ENCODE measurements around the gene KCNK17. TPM values are rescaled to one million over a fixed set of nuclear protein-coding genes. Genes with fewer than 3 reads are reported as not detected.
"Not testable (repeated sequence)": the region's sequence is repeated elsewhere in the genome, so short reads cannot be mapped to it uniquely, and the experiment has no call there.

Gene KCNK17
- total RNA-seq, 1 experiment from 2014 or later, result not detected

GRCh38 chr6:39292637-39293036 lies 21.6 kb downstream of the KCNK17 start:
- Histone ChIP-seq H3K27me3 (no peaks in the 10 kb centered on the region), H3K9me3 (no peaks in the 10 kb centered on the region), H3K4me3 (no peak overlapping the region), H3K36me3 (no peaks in the 10 kb centered on the region)
- DNase-seq, result no peak

DNA sequence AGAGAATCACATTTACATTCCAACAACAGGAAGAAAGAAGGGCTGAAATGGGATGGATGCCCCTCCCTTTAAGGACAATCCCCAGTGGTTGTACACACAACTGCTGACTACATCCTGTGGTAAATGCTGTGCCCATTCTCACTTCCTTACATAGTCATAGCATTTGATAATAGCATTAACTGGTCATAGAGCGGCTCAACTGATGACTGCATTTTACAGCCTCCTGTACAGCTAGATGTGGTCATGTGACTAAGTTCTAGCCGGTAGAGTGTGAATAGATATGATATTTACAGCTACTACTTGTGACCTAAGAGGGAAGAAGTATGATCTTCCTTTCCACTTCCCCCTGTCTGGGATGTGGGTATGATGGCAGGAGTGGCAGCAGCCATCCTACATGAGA lies 24.7 kb downstream of the KCNK17 start:
- no peak for DNase-seq
- H3K9me3 ChIP-seq, result no peaks in the 10 kb centered on the region
- no peaks in the 10 kb centered on the region for H3K36me3 ChIP-seq
- H3K4me3 ChIP-seq, result no peak overlapping the region
- no peaks in the 10 kb centered on the region for H3K27me3 ChIP-seq

DNA sequence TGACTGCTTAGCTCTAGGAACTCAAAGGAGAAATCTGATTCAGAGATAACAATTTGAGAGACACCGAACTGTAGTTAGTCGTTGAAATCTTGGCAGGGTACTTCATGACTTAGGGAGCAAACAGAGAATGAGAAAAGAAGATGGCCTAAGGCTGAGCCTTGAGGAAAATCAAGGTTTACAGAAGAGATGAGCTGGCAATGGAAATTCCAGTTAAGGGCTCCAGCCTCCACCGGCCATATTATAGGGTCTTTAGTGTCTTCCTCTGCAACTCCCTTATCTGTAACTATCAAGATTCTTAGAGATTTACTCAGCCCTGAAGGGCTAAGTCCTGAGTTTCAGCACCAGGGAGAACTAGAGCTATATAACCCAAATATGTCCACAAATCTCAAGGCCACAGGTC lies 26.6 kb downstream of the KCNK17 start:
- DNase-seq, result no peak

GRCh38 chr6:39286596-39286995 lies 27.6 kb downstream of the KCNK17 start:
- H3K9me3 ChIP-seq, H3K4me3 ChIP-seq, DNase-seq, H3K27me3 ChIP-seq, H3K36me3 ChIP-seq: not testable (repeated sequence)

More for the DNA sequence above, 26.6 kb downstream of the KCNK17 start:
- H3K9me3 ChIP-seq, result no peaks in the 10 kb centered on the region
- no peaks in the 10 kb centered on the region for H3K27me3 ChIP-seq
- no peaks in the 10 kb centered on the region for H3K36me3 ChIP-seq
- no peak overlapping the region for H3K4me3 ChIP-seq

DNA sequence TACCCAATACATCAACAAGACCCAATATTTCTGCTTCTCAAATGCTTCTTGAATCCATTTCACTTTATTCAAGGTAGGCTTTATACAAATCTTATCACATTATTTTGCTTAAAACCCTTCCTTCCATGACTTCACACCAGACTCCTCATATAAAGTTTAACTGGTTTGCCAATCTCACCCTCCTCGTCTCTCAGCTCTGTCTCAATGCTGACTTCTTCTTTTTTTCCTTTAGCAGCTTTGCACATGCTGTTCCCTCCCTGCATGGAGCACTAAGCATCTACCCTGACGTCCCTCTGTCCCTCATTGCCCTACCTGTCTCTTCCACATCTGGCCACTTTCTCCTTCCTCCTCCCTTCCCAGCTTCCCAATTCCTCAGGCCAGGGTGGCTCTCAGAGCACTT lies 31.4 kb downstream of the KCNK17 start:
- DNase-seq, result no peak
- H3K36me3 ChIP-seq, result no peaks in the 10 kb centered on the region
- H3K9me3 ChIP-seq, result no peaks in the 10 kb centered on the region
- no peak overlapping the region for H3K4me3 ChIP-seq
- H3K27me3 ChIP-seq, result no peaks in the 10 kb centered on the region

- no peaks in the 10 kb centered on the region for H3K36me3 ChIP-seq
Observed at GRCh38 chr6:39281312-39281980, 32.8 kb downstream of the KCNK17 start.

DNA sequence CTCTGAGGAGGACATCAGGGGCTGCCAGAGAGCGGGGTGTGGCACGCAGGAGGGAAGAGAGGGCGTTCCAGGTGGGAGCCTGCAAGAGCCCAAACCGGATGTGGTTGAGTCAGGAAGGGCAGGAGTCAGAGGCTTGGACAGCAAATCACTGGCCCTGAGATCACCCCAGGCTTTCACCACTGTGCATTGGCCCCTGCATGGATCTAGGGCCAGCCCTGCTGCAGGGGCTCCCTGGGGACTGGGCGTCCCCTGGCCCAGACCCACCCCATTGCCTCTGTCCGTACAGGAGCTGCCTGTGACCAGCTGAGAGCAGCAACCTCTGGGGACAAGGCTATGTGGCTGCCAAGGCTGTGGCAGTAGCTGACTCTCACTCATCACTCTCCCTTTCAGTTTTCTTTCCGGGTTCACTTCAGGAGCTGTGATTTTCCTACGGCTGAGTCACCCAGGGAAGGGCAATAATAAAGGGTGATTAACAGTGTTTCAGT lies 33.9 kb downstream of the KCNK17 start:
- no peaks in the 10 kb centered on the region for H3K27me3 ChIP-seq
- H3K4me3 ChIP-seq, result no peak overlapping the region
- peak; percentile 64 for DNase-seq
- H3K36me3 ChIP-seq, result no peaks in the 10 kb centered on the region
- no peaks in the 10 kb centered on the region for H3K9me3 ChIP-seq

More at GRCh38 chr6:39281312-39281980, 32.8 kb downstream of the KCNK17 start:
- DNase-seq, result no peak
- H3K27me3 ChIP-seq, result no peaks in the 10 kb centered on the region
- no peaks in the 10 kb centered on the region for H3K9me3 ChIP-seq
- H3K4me3 ChIP-seq, result no peak overlapping the region

- H3K27me3 ChIP-seq, result no peaks in the 10 kb centered on the region
- H3K9me3 ChIP-seq, result no peaks in the 10 kb centered on the region
- no peak overlapping the region for H3K4me3 ChIP-seq
- no peaks in the 10 kb centered on the region for H3K36me3 ChIP-seq
- DNase-seq, result no peak
Observed at GRCh38 chr6:39279539-39279938, 34.7 kb downstream of the KCNK17 start.

- DNase-seq, result no peak
- H3K27me3 ChIP-seq, result no peaks in the 10 kb centered on the region
- H3K36me3 ChIP-seq, result no peaks in the 10 kb centered on the region
- no peaks in the 10 kb centered on the region for H3K9me3 ChIP-seq
- H3K4me3 ChIP-seq, result no peak overlapping the region
Observed at GRCh38 chr6:39276379-39276995, 37.7 kb downstream of the KCNK17 start.

DNA sequence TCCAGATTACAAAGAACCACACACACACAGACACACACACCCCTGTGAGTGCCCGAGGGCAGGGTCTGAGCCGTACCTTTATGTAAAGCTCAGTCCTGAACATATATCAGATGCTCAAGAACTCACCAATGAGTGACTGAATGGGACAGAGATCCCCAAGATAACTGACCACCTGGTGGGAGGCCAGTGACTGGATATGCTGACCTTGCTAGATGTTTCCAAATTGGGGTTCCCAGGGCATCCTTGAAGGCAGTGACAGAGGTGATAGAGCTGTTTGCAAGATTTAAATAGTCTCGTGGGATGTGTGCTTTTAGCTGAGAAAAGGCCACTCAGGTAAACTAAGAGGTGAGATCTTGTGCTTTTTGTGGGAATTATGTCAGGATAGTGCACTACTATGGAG lies 39.3 kb downstream of the KCNK17 start:
- Histone ChIP-seq H3K27me3 (no peaks in the 10 kb centered on the region), H3K36me3 (no peaks in the 10 kb centered on the region), H3K4me3 (no peak overlapping the region), H3K9me3 (no peaks in the 10 kb centered on the region)
- no peak for DNase-seq

DNA sequence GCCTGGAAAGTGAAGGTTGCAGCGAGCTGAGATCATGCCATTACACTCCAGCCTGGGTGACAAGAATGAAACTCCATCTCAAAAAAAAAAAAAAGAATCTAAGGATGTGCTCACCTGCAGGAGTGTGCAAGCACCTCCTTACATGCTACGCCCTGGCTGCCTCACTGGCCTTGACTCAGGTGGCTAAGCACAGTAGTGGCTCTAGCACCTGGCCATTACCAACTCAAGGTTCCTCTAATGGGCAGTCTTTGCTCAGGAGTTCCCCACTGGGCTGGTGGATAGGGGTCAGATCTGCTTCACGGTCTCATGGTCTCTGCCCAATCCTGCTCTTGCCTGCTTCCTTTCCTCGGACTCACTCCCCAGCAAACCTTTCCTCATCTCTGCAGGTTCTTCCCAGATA lies 39.7 kb downstream of the KCNK17 start:
- Histone ChIP-seq H3K4me3 (no peak overlapping the region), H3K9me3 (no peaks in the 10 kb centered on the region), H3K36me3 (no peaks in the 10 kb centered on the region), H3K27me3 (no peaks in the 10 kb centered on the region)
- no peak for DNase-seq

DNA sequence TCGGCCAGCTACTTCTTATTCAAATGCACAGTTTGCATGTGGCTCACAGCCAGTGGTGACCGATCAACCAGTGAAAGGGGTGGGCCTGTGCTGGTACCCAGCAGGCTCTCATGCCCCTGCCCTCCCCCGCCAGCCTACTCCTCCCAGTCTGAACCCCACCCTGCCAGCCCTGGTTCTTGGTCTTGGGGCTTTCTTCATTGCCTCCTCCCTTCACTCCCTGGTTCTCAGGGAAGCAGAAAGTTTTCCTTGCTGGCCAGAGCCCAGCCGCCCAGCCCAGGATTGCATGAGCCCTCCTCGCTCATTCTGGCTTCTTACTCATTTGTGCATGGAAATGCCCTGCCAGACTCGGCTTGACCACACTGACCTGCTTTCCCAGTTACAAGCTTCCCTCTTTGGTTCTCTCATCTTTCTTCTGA lies 40.8 kb downstream of the KCNK17 start:
- no peaks in the 10 kb centered on the region for H3K36me3 ChIP-seq
- H3K9me3 ChIP-seq, result no peaks in the 10 kb centered on the region
- H3K4me3 ChIP-seq, result no peak overlapping the region
- peak; percentile 4 for DNase-seq
- no peaks in the 10 kb centered on the region for H3K27me3 ChIP-seq

DNA sequence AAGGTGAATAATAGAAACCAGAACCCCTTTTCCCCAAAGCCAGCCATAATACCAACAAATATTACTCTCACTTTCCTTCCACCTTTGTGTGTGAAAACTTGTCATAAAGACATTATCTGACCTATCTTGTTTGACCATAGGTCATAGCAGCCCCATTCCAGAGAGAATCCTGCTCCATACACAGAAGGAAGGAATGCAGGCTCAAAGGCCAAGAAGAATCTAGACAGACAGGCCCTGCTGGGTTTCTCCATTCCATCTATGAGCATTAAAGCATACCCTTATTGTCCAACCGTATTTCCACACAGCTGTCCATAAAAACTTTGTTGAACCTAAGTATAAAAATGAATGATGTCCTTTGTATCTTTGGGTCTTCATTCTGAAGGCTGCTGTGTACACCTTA lies 44.3 kb downstream of the KCNK17 start:
- Histone ChIP-seq H3K36me3 (no peaks in the 10 kb centered on the region), H3K9me3 (no peaks in the 10 kb centered on the region)

DNA sequence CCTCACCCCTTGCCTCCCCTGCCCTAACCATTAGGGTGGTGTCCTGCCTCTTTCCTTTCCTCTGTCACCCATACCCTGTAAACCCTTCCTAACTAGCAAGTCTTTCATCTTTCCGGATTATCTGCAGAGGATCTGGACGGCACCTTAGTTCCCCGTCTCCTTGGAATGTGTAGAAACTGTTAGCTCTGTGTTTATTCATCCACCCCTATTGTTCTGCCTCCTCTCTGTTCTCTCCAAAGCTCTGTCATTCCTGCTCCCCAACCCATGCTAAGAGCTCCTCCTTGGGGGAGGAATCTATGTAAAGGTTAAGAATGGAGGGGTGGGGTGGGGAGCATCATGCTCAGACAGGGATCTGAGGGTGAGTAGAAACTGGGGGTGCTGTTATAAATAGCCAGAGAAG lies 45.5 kb downstream of the KCNK17 start:
- no peaks in the 10 kb centered on the region for H3K36me3 ChIP-seq
- DNase-seq, result no peak
- H3K27me3 ChIP-seq, result no peaks in the 10 kb centered on the region
- H3K9me3 ChIP-seq, result no peaks in the 10 kb centered on the region
- H3K4me3 ChIP-seq, result no peak overlapping the region

More for the DNA sequence above, 44.3 kb downstream of the KCNK17 start:
- H3K4me3 ChIP-seq, result no peak overlapping the region
- H3K27me3 ChIP-seq, result no peaks in the 10 kb centered on the region
- no peak for DNase-seq

DNA sequence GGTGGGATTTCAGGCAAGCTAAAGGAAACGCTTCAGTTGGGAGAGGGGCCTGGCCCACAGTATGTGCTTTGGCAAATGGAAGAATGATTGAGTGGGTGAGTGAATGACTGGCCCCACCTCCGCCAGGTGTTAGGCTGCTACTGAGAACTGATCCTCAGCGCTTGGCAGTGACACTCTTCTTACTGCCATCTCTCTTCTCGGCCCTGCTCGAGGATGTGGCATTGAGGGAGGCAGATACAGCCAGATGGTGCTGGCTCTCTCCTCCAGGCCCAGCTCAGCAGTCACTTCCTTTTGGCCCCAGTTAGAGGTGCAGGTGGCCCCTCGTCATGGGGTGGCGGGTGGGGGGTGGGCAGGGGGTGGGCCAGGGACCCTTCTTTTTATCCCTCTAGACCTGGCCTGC lies 46.0 kb downstream of the KCNK17 start:
- DNase-seq, result no peak
- no peaks in the 10 kb centered on the region for H3K27me3 ChIP-seq
- H3K4me3 ChIP-seq, result no peak overlapping the region
- H3K9me3 ChIP-seq, result no peaks in the 10 kb centered on the region
- no peaks in the 10 kb centered on the region for H3K36me3 ChIP-seq

DNA sequence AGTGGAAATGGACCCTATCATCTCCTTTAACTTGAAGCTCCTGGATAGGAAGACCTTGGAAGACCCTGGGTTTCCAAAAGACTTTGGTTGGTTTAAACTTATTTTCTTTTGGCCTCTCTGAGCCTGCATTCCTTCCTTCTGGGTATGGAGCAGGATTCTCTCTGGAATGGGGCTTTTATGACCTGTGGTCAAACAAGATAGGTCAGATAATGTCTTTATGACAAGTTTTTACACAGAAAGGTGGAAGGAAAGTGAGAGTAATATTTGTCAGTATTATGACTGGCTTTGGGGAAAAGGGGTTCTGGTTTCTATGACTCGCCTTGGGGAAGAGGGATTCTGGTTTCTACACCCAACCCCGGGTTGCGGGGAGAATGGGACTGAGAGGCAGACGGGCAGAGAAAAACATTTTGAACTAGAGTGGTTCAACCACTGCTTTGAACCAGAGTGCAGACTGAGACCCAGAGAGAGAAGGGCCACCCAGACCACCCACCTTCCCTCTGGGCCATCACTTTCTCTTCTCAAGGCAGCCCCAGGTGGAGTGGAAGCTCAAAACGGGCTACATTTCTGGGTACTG lies 47.4 kb downstream of the KCNK17 start:
- no peaks in the 10 kb centered on the region for H3K36me3 ChIP-seq
- no peaks in the 10 kb centered on the region for H3K9me3 ChIP-seq
- no peak for DNase-seq
- no peaks in the 10 kb centered on the region for H3K27me3 ChIP-seq
- no peak overlapping the region for H3K4me3 ChIP-seq

- no peaks in the 10 kb centered on the region for H3K36me3 ChIP-seq
Observed at GRCh38 chr6:39266375-39266774, 47.8 kb downstream of the KCNK17 start.

More at GRCh38 chr6:39266375-39266774, 47.8 kb downstream of the KCNK17 start:
- Histone ChIP-seq H3K9me3 (no peaks in the 10 kb centered on the region), H3K4me3 (no peak overlapping the region), H3K27me3 (no peaks in the 10 kb centered on the region)
- no peak for DNase-seq

Measured in MG63 (cell line).